ENCODE measurements around the gene GRID1.

GRID1 gene

GRCh38 chr10:86337121-86337601 lies 29.4 kb downstream of the GRID1 start:
- no peak for DNase-seq (ENCODE audit: low read depth, low spot score)

GRCh38 chr10:86336341-86336740 lies 30.3 kb downstream of the GRID1 start:
- no peak for DNase-seq (ENCODE audit: low read depth, low spot score)

- no peak for DNase-seq (ENCODE audit: low read depth, low spot score)
Observed at GRCh38 chr10:86335831-86336230, 30.8 kb downstream of the GRID1 start.

GRCh38 chr10:86335257-86335656 lies 31.3 kb downstream of the GRID1 start:
- no peak for DNase-seq (ENCODE audit: low read depth, low spot score)

- DNase-seq (ENCODE audit: low read depth, low spot score): no peak
Observed at GRCh38 chr10:86334488-86335085, 32.0 kb downstream of the GRID1 start.

GRCh38 chr10:86333826-86334487 lies 32.6 kb downstream of the GRID1 start:
- no peak for DNase-seq (ENCODE audit: low read depth, low spot score)

- DNase-seq (ENCODE audit: low read depth, low spot score): no peak
Observed at GRCh38 chr10:86331861-86332260, 34.7 kb downstream of the GRID1 start.

GRCh38 chr10:86330778-86331763 lies 35.5 kb downstream of the GRID1 start:
- no peak for DNase-seq (ENCODE audit: low read depth, low spot score)

GRCh38 chr10:86329896-86330680 lies 36.5 kb downstream of the GRID1 start:
- DNase-seq (ENCODE audit: low read depth, low spot score): no peak

GRCh38 chr10:86329093-86329710 lies 37.4 kb downstream of the GRID1 start:
- no peak for DNase-seq (ENCODE audit: low read depth, low spot score)

- no peak for DNase-seq (ENCODE audit: low read depth, low spot score)
Observed at GRCh38 chr10:86327954-86328725, 38.5 kb downstream of the GRID1 start.

GRCh38 chr10:86325158-86325557 lies 41.4 kb downstream of the GRID1 start:
- DNase-seq (ENCODE audit: low read depth, low spot score): no peak

GRCh38 chr10:86321568-86321967 lies 45.0 kb downstream of the GRID1 start:
- DNase-seq (ENCODE audit: low read depth, low spot score): no peak

GRCh38 chr10:86319676-86320075 lies 46.9 kb downstream of the GRID1 start:
- DNase-seq (ENCODE audit: low read depth, low spot score): no peak

GRCh38 chr10:86317949-86318725 lies 48.5 kb downstream of the GRID1 start:
- DNase-seq (ENCODE audit: low read depth, low spot score): no peak

GRCh38 chr10:86316990-86317389 lies 49.6 kb downstream of the GRID1 start:
- DNase-seq (ENCODE audit: low read depth, low spot score): no peak

GRCh38 chr10:86316274-86316835 lies 50.2 kb downstream of the GRID1 start:
- DNase-seq (ENCODE audit: low read depth, low spot score): no peak

GRCh38 chr10:86315549-86315942 lies 51.0 kb downstream of the GRID1 start:
- DNase-seq (ENCODE audit: low read depth, low spot score): no peak
